ENCODE measurements around the gene TMEM59L. TPM values are rescaled to one million over a fixed set of nuclear protein-coding genes. Genes with fewer than 3 reads are reported as not detected.

Gene TMEM59L
- total RNA-seq, 1 donor from 2014 or later, result not detected

GRCh38 chr19:18668252-18668631 lies 55.6 kb downstream of the TMEM59L start:
- H3K9me3 Mint-ChIP-seq, result no peaks in the 10 kb centered on the region
- TF ChIP-seq CTCF (IDR thresholded peaks at IDR 0.05), result no peak

GRCh38 chr19:18668744-18669523 lies 56.3 kb downstream of the TMEM59L start:
- Mint-ChIP-seq H3K4me3 (no peak overlapping the region), H3K27me3 (no peaks in the 10 kb centered on the region), H3K9me3 (no peaks in the 10 kb centered on the region), H3K4me1 (peaks cover 13% of the 10 kb centered on the region), H3K36me3 (ENCODE audit: low read depth) (peaks cover 34% of the 10 kb centered on the region), H3K27ac (no peak overlapping the region)
- TF ChIP-seq CTCF (IDR thresholded peaks at IDR 0.05), result no peak
- intact Hi-C loops (cut with micrococcal nuclease), result no loop called here
- ATAC-seq (ENCODE audit: low read depth) (no peak), DNase-seq (no peak)
- POLR2A ChIA-PET, result no interaction called here
- CTCF ChIA-PET, result no interaction called here

More at GRCh38 chr19:18668252-18668631, 55.6 kb downstream of the TMEM59L start:
- DNase-seq (no peak), ATAC-seq (ENCODE audit: low read depth) (no peak)
- POLR2A ChIA-PET, result no interaction called here
- CTCF ChIA-PET, result no interaction called here
- intact Hi-C loops (cut with micrococcal nuclease), result no loop called here
- Mint-ChIP-seq H3K27me3 (no peaks in the 10 kb centered on the region), H3K36me3 (ENCODE audit: low read depth) (peaks cover 34% of the 10 kb centered on the region), H3K27ac (no peak overlapping the region), H3K4me3 (no peak overlapping the region), H3K4me1 (peaks cover 18% of the 10 kb centered on the region)

GRCh38 chr19:18669524-18669817 lies 56.8 kb downstream of the TMEM59L start:
- Mint-ChIP-seq H3K4me3 (no peak overlapping the region), H3K27ac (no peak overlapping the region), H3K9me3 (no peaks in the 10 kb centered on the region), H3K4me1 (peaks cover 10% of the 10 kb centered on the region), H3K27me3 (no peaks in the 10 kb centered on the region), H3K36me3 (ENCODE audit: low read depth) (peaks cover 34% of the 10 kb centered on the region)
- POLR2A ChIA-PET, result no interaction called here
- ATAC-seq (ENCODE audit: low read depth) (no peak), DNase-seq (no peak)
- CTCF ChIA-PET, result no interaction called here
- no peak for TF ChIP-seq CTCF (IDR thresholded peaks at IDR 0.05)
- intact Hi-C loops (cut with micrococcal nuclease), result no loop called here

- TF ChIP-seq CTCF (IDR thresholded peaks at IDR 0.05), result no peak
- POLR2A ChIA-PET, result no interaction called here
- intact Hi-C loops (cut with micrococcal nuclease), result loop anchor here (10.0 kb wide), 1 partner anchor 215 kb away; no protein-coding TSS in a partner anchor
- CTCF ChIA-PET, result interaction anchor here (0.7 kb wide), 1 partner anchor 164 kb away, joined by 3 read pairs; no protein-coding TSS in a partner anchor
- no peaks in the 10 kb centered on the region for H3K9me3 Mint-ChIP-seq
- no peak overlapping the region for H3K4me3 Mint-ChIP-seq
- no peak overlapping the region for H3K27ac Mint-ChIP-seq
- no peak for ATAC-seq (ENCODE audit: low read depth)
- no peaks in the 10 kb centered on the region for H3K27me3 Mint-ChIP-seq
- peaks cover 32% of the 10 kb centered on the region for H3K36me3 Mint-ChIP-seq (ENCODE audit: low read depth)
- DNase-seq, result no peak
- H3K4me1 Mint-ChIP-seq, result peaks cover 10% of the 10 kb centered on the region
Measured at GRCh38 chr19:18669883-18670282, 57.2 kb downstream of the TMEM59L start.

GRCh38 chr19:18670312-18670711 lies 57.6 kb downstream of the TMEM59L start:
- Mint-ChIP-seq H3K27ac (no peak overlapping the region), H3K4me3 (no peak overlapping the region), H3K4me1 (peaks cover 10% of the 10 kb centered on the region), H3K36me3 (ENCODE audit: low read depth) (peaks cover 32% of the 10 kb centered on the region), H3K27me3 (no peaks in the 10 kb centered on the region), H3K9me3 (no peaks in the 10 kb centered on the region)
- ChIA-PET CTCF (interaction anchor here (0.7 kb wide), 1 partner anchor 165 kb away, joined by 3 read pairs; no protein-coding TSS in a partner anchor), POLR2A (no interaction called here)
- no peak for ATAC-seq (ENCODE audit: low read depth)
- no peak for DNase-seq
- no peak for TF ChIP-seq CTCF (IDR thresholded peaks at IDR 0.05)
- intact Hi-C loops (cut with micrococcal nuclease), result loop anchor here (10.0 kb wide), 1 partner anchor 216 kb away; no protein-coding TSS in a partner anchor

Other genes starting within 250 kb of the TMEM59L start
- gene GDF15, start 226.7 kb upstream of the TMEM59L start, total RNA-seq, result not detected in 2 replicates
- gene LRRC25, start 215.2 kb upstream of the TMEM59L start, total RNA-seq, result 0.47 and 0.88 TPM in 2 replicates
- gene SSBP4, start 193.5 kb upstream of the TMEM59L start, total RNA-seq, result 28.5 and 36.6 TPM in 2 replicates
- 5.1 and 6.3 TPM in 2 replicates for gene ISYNA1, start 174.7 kb upstream of the TMEM59L start, total RNA-seq
- 29.0 and 32.6 TPM in 2 replicates for gene ELL, start 90.8 kb upstream of the TMEM59L start, total RNA-seq
- gene FKBP8, start 69.3 kb upstream of the TMEM59L start, total RNA-seq, result 133 and 140 TPM in 2 replicates
- 82.2 and 88.8 TPM in 2 replicates for gene KXD1, start 55.0 kb upstream of the TMEM59L start, total RNA-seq
- gene UBA52, start 41.0 kb upstream of the TMEM59L start, total RNA-seq, result 1,962 and 2,164 TPM in 2 replicates
- 83.7 and 85.9 TPM in 2 replicates for gene REX1BD, start 24.1 kb upstream of the TMEM59L start, total RNA-seq
- gene CRLF1, start 6.1 kb upstream of the TMEM59L start, total RNA-seq, result not detected in 2 replicates
- 10.9 and 11.3 TPM in 2 replicates for gene KLHL26, start 24.2 kb downstream of the TMEM59L start, total RNA-seq
- gene CRTC1, start 70.8 kb downstream of the TMEM59L start, total RNA-seq, result 13.1 and 15.5 TPM in 2 replicates
- gene COMP, start 178.4 kb downstream of the TMEM59L start, total RNA-seq, result 0.10 and 0.16 TPM in 2 replicates
- gene UPF1, start 219.1 kb downstream of the TMEM59L start, total RNA-seq, result 93.2 and 107 TPM in 2 replicates

Measured in activated B cell treated with CpG ODN at 0.5 μM for 24 hours (primary cell).